Keratinocyte (primary cell): ENCODE results near the gene BNIP3.

ENCODE experiments used
- CTCF ChIP-seq, 3 experiments: IDR thresholded peaks in 1 of 3; conservative IDR thresholded peaks in 1 of 3; optimal IDR thresholded peaks in 1 of 3; 2 replicates in 2 of 3; 3 replicates in 1 of 3; pipeline versions ENCODE3 to v1.5.1; 2011; ENCODE audit warnings: low read length in 3 of 3, mild to moderate bottlenecking in 3 of 3, moderate library complexity in 2 of 3, control low read depth in 1 of 3, inconsistent platforms in 1 of 3; ENCODE audit not compliant: insufficient read depth in 2 of 3; ENCODE audit errors: extremely low read depth in 1 of 3
- EZH2 ChIP-seq: IDR thresholded peaks from one replicate; pipeline ENCODE4 v1.6.1; 2012; ENCODE audit warnings: inconsistent platforms, mild to moderate bottlenecking, low read length, moderate library complexity

DNA sequence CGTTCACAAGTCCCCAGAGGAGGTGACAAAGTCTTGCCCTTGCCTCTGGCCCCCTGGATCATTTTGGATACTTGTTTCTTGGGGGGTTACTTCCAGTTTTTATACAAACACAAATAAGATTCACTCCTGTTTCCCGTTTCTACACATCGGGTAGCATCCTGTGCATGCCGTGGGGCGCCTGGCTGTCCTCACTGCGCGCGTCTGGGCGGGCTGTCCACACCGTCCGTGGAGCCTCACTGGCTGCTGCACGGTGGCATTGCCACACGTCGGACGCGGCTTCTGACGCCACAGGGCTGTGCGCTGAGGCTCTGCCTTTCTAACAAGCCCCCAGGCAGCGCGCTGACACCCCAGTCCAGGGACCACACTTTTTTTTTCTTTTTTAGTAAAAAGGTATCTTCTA lies 18.4 kb downstream of the BNIP3 start:
- TF ChIP-seq CTCF (optimal IDR thresholded peaks at IDR 0.05 in 1 of 3, IDR thresholded peaks at IDR 0.05 in 1 of 3, conservative IDR thresholded peaks at IDR 0.05 in 1 of 3; ENCODE audit: extremely low read depth in 1 of 3, insufficient read depth in 2 of 3, low read length in 3 of 3) (no peak), EZH2 (no peak)
